ENCODE results near the gene RIOK3.
A peak's percentile ranks its signal among the peaks of the same experiment; 100 is the strongest.
"Not testable (repeated sequence)": the region's sequence is repeated elsewhere in the genome, so short reads cannot be mapped to it uniquely, and the experiment has no call there.

Gene RIOK3, protein sequence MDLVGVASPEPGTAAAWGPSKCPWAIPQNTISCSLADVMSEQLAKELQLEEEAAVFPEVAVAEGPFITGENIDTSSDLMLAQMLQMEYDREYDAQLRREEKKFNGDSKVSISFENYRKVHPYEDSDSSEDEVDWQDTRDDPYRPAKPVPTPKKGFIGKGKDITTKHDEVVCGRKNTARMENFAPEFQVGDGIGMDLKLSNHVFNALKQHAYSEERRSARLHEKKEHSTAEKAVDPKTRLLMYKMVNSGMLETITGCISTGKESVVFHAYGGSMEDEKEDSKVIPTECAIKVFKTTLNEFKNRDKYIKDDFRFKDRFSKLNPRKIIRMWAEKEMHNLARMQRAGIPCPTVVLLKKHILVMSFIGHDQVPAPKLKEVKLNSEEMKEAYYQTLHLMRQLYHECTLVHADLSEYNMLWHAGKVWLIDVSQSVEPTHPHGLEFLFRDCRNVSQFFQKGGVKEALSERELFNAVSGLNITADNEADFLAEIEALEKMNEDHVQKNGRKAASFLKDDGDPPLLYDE

DNA sequence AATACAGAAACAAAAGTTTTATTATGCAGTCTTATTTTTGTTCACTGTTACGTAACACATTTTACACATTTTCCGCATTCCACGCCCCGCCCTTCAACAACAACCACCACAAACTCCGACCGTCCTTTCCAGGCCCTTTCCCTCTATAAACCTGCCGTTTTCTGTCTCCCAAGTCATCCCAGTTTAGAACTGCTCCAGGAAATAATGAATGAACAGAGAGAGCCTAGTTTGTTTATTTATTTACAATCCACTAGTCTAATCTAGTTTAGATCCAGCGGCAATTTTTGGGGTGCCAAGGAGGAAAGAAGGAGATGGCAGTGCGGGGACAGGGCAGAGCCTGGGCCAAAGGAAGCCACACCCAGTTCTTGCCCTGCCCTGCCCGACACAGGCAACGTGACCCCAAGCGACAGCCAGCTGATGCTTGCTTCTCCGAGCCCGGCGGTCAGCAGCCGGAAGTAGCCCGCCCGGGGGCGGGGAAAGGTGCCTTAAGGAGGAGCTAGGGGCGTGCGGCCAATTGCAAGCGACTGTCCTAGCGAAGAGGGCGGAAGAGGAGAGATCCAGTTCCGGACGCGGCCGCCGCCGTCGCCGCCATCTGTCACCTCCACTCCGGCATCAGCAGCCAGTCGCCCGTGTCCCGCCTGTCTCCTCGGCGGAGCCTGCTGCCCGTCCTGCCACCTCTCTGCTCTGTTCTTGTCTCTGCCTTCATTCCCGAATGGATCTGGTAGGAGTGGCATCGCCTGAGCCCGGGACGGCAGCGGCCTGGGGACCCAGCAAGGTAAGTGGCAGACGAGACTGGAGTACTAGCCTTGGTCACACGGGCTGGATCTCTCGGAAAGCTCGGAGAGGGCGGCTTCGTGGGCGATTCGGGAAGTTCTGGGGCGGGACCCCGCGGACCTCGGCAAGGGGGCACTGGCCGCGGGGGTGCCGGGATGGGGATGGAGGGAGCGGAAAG, at the start of gene RIOK3:
RIOK3 (plus strand) TSS at position 560 of the 952 bp plus-strand sequence; CDS start at position 713, 153 bp downstream.
- peak; percentile 91 for DNase-seq

- DNase-seq = no peak
Observed at GRCh38 chr18:23403310-23403709, 49.8 kb upstream of the RIOK3 start.

- no peak for DNase-seq
Observed at GRCh38 chr18:23405636-23406035, 47.5 kb upstream of the RIOK3 start.

DNA sequence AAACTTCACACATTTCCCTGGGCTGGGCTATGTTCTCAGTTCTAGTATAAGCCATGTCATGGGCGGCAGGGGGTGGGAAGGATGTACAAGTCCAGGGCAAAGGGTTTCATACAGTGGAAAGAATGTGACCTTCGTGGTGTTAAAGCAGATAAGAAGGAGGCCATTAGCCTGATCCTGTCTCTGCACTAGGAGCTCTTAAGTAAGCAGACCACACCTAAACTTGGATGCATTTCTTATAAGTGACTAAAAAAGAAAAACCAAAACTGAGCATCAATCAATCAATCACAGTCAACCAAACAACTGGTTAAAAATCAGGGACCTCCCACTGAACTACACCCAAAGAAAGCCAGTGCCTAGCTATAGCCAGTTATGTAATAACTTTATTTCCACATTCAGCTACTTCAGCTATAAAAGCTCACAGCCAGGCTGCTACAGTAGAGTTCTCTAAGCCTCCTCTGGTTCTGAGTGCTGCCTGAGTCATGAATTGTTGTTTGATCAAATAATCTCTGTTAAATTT, 46.8 kb upstream of the RIOK3 start:
- no peak for DNase-seq

GRCh38 chr18:23412351-23412964, 40.6 kb upstream of the RIOK3 start:
- DNase-seq = no peak

- DNase-seq = no peak
Observed at GRCh38 chr18:23415515-23415914, 37.6 kb upstream of the RIOK3 start.

- no peak for DNase-seq
Observed at GRCh38 chr18:23416298-23416697, 36.8 kb upstream of the RIOK3 start.

DNA sequence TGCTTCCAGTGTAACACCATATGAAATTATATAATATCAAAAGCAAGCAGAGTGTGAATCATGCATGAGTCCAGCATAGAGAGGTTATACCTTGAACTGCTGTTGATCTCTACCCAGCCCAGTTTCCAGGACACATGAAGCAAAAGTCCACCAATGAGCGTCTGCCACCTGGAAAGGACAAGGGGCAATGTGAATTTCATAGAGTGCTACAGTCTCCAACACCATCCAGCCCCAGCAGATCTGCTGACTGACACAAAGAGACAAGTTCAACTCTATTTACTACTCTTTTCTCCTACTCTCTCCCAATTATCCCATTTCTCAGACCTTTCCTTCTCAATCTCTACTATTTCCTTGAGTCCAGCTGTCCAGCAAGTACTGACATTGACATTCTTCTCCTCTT, 31.8 kb upstream of the RIOK3 start:
- no peak for DNase-seq

- DNase-seq = peak; percentile 29
Observed at GRCh38 chr18:23422751-23423418, 30.2 kb upstream of the RIOK3 start.

- no peak for DNase-seq
Observed at GRCh38 chr18:23424616-23425015, 28.5 kb upstream of the RIOK3 start.

DNA sequence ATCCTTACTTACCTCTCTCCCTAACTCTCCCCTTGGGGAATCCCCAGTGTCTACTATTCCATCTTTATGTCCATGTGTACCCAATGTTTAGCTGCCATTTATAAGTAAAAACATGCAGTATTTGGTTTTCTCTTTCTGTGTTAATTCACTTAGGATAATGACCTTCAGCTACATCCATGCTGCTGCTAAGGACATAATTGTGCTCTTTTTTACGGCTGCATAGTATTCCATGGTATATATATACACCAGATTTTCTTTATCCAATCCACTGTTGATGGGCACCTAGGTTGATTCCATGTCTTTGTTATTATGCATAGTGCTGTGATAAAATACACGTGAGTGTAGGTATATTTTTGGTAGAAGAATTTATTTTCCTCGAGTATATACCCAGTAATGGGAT, 24.3 kb upstream of the RIOK3 start:
- DNase-seq = no peak

GRCh38 chr18:23429538-23429937, 23.5 kb upstream of the RIOK3 start:
- DNase-seq = not testable (repeated sequence)

GRCh38 chr18:23433360-23433759, 19.7 kb upstream of the RIOK3 start:
- no peak for DNase-seq

- DNase-seq = peak; percentile 70
Observed at GRCh38 chr18:23437357-23438045, 15.6 kb upstream of the RIOK3 start.

- DNase-seq = no peak
Observed at GRCh38 chr18:23438046-23438377, 15.1 kb upstream of the RIOK3 start.

DNA sequence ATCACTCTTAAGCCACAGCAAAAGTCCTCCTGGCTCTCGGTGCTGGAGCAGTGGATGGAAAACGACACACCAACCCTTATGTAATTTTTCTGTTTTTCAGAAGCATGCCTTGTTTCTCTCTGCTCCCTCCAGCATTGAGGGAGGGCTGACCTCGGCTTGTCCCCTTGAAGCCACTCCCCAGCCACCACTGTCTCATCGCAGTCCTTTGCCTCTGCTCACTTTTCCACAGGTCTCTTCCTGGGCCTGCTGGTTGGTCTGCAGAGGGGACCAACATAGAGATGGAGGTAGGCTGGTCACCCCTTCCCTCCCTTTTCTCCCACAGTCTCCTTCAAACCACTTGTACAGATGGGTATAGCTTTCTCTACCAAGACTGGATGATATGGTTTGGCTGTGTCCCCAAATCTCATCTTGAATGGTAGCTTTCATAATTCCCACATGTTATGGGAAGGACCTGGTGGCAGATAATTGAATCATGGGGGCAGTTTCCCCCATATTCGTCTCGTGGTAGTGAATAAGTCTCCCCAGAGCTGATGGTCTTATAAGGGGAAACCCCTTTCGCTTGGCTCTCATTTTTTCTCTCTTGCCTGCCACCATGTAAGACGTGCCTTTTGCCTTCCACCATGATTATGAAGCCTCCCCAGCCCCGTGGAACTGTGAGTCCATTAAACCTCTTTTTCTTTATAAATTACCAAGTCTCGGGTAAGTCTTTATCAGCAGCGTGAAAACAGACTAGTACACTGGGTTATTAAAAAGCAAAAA, 14.3 kb upstream of the RIOK3 start:
- DNase-seq = no peak

DNA sequence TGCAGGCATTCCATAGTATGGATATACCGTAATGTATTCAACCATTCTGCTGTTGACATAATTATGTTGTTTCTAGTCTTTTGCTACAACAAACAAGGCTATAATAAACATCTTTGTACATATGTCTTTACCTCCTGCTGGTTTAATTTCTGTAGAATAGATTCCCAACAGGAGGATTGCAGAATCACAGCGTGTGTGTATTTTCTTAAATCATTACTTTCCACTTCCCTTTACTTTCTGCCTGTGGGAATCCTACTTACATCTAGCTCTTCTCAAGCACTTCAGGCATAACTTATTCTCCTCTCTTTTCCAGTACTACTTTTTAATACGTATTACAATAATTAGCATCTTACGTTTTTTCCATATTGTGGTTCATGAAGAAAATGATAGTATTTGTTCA, 13.0 kb upstream of the RIOK3 start:
- DNase-seq = no peak

- DNase-seq = no peak
Observed at GRCh38 chr18:23442958-23443357, 10.1 kb upstream of the RIOK3 start.

DNA sequence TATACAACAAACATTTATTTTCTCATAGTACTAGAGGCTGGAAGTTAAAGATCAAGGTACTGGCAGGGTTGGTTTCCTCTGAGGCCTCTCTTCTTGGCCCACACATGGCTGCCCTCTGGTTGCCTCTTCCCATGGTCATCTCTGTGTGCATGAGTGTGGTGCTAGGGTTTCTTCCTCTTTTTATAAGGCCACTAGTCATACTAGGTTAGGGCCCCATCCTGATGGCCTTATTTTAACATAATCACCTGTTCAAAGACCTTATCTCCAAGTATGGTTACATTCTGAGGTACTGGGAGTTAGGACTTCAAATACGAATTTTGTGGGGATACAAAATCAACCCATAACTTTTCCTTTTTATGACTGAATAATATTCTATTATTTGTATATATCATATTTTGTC, 4.8 kb upstream of the RIOK3 start:
- DNase-seq = no peak

DNA sequence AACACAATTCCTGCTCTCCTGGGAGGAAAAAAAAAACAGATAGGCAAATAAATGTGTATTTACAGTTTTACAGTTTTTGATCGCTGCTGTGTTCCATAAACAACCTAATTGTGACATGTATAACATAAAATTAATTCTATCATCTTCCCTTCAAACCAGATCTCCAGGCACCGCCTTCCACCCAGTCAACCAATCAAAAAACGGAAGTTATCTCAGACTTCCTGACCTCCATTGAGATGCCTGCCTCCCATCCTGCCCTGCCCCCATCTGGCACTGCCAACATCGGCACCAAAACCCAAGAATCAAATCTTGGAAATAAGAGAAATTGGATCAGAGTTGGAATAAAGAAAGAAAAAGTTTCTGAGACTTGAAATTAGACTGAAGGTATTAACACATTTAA, 3.1 kb upstream of the RIOK3 start:
- no peak for DNase-seq

- no peak for DNase-seq
Observed at GRCh38 chr18:23451011-23451410, 2.1 kb upstream of the RIOK3 start.
